ENCODE data around the gene PKLR. TPM values are rescaled to one million over a fixed set of nuclear protein-coding genes. Genes with fewer than 3 reads are reported as not detected.

Gene PKLR
- total and polyA plus RNA-seq, 2 of the 4 experiments (the other 2 are of a cell fraction): 0.03 TPM; not detected in 1

GRCh38 chr1:155267373-155267772 is 33.9 kb downstream of the PKLR start:
- in situ Hi-C loops (cut with MboI; ENCODE audit: low sequenced_read_pairs) (no loop called here), dilution Hi-C loops (cut with HindIII; ENCODE audit: low sequenced_read_pairs, unreplicated experiment) (no loop called here), intact Hi-C loops (cut with micrococcal nuclease) (no loop called here)
- ChIA-PET POLR2A (ENCODE audit: unreplicated experiment) (no interaction called here), CTCF (interaction anchor here (0.6 to 1.2 kb wide), 3 partner anchors 16 to 307 kb away, joined by 3 read pairs; no protein-coding TSS in a partner anchor)
- Histone ChIP-seq H3K27ac (ENCODE audit: insufficient read depth, low read length) (no peak overlapping the region), H3K79me1 (ENCODE audit: low read depth in 1 of 2, low read length in 2 of 2) (peaks cover 28 to 46% of the 10 kb centered on the region in 2 experiments), H2AFZ (replicated peaks; ENCODE audit: low read length, poor library complexity) (no peak overlapping the region), H3K9me3 (ENCODE audit: control insufficient read depth, insufficient read depth, low read length) (no peaks in the 10 kb centered on the region), H3K4me1 (ENCODE audit: control insufficient read depth, insufficient read depth, low read length) (no peaks in the 10 kb centered on the region), H4K8ac (ENCODE audit: low read depth in 2 of 2, low read length in 2 of 2) (no peak overlapping the region), H3K27me3 (ENCODE audit: control insufficient read depth, insufficient read depth, low read length) (no peaks in the 10 kb centered on the region), H4K5ac (ENCODE audit: low read depth, low read length) (no peak overlapping the region), H3K18ac (ENCODE audit: low read depth, low read length) (no peak overlapping the region), H2AK9ac (replicated peaks; ENCODE audit: low read depth, low read length, poor library complexity) (no peak overlapping the region), H3K23ac (ENCODE audit: low read depth, low read length) (no peak overlapping the region), H2BK5ac (ENCODE audit: low read depth, low read length, poor library complexity, severe bottlenecking) (no peak overlapping the region), H2BK15ac (ENCODE audit: low read depth, low read length) (no peak overlapping the region), H4K20me1 (ENCODE audit: insufficient read depth, low read length) (peaks cover 8% of the 10 kb centered on the region; the same call in 1 of the 2 replicates), H3K9ac (ENCODE audit: low read depth, low read length) (no peak overlapping the region), H3K4me2 (ENCODE audit: low read depth, low read length) (no peak overlapping the region), H3K14ac (replicated peaks; ENCODE audit: low read depth, low read length) (no peak overlapping the region), H3K36me3 (ENCODE audit: control insufficient read depth, insufficient read depth, low read length) (peaks cover 58% of the 10 kb centered on the region), H3K56ac (ENCODE audit: extremely low read depth, insufficient read depth, low read length) (no peak overlapping the region), H3K4me3 (ENCODE audit: insufficient read depth, low read depth, low read length) (no peak overlapping the region), H2BK20ac (ENCODE audit: low read depth, low read length) (no peak overlapping the region), H2BK120ac (ENCODE audit: low read depth, low read length) (no peak overlapping the region), H3K4ac (ENCODE audit: low read depth, low read length) (no peak overlapping the region), H2AK5ac (ENCODE audit: low read depth, low read length) (no peak overlapping the region), H3K9me1 (ENCODE audit: insufficient read depth, low read length) (peaks cover 8% of the 10 kb centered on the region), H4K91ac (ENCODE audit: insufficient read depth, low read depth, low read length) (no peak overlapping the region)
- DNase-seq: no peak
- no peak for TF ChIP-seq BHLHE40 (IDR thresholded peaks at IDR 0.05; ENCODE audit: low read depth, low read length)
- no peak for TF ChIP-seq FOS (IDR thresholded peaks at IDR 0.05; ENCODE audit: low read depth, low read length)
- no peak for TF ChIP-seq MAZ (IDR thresholded peaks at IDR 0.05; ENCODE audit: borderline replicate concordance, low read depth, low read length)
- no peak for TF ChIP-seq CEBPB (IDR thresholded peaks at IDR 0.05; ENCODE audit: low read depth, low read length)
- no peak for TF ChIP-seq MXI1 (IDR thresholded peaks at IDR 0.05; ENCODE audit: borderline replicate concordance, low read depth, low read length)
- BruUV-seq (replicated peaks): no TSS peak
- ATAC-seq (ENCODE audit: low read depth): no peak
- WGBS, 2 experiments (ENCODE audit: extremely low coverage in 2 of 2, insufficient read length in 1 of 2): no CpG with 5 or more reads among the region's 2 CpGs
